ENCODE data around the gene PDE4D.
"Not testable (repeated sequence)": the region's sequence is repeated elsewhere in the genome, so short reads cannot be mapped to it uniquely, and the experiment has no call there.

The PDE4D gene

GRCh38 chr5:59682542-59682941 is 211.0 kb downstream of the PDE4D start:
- H3K9ac ChIP-seq (ENCODE audit: low read depth, low read length), result no peak overlapping the region
- no peak overlapping the region for H3K4me3 ChIP-seq (ENCODE audit: low read depth, low read length)
- H3K36me3 ChIP-seq (ENCODE audit: control insufficient read depth, insufficient read depth, low read length), result no peaks in the 10 kb centered on the region
- no peaks in the 10 kb centered on the region for H3K4me1 ChIP-seq (ENCODE audit: control insufficient read depth, insufficient read depth, low read length)
- no peaks in the 10 kb centered on the region for H3K27me3 ChIP-seq (ENCODE audit: control insufficient read depth, insufficient read depth, low read length)
- H3K9me3 ChIP-seq (ENCODE audit: control insufficient read depth, insufficient read depth, low read length), result no peaks in the 10 kb centered on the region

- no peaks in the 10 kb centered on the region for H3K36me3 ChIP-seq (ENCODE audit: control insufficient read depth, insufficient read depth, low read length)
- no peak overlapping the region for H3K4me3 ChIP-seq (ENCODE audit: low read depth, low read length)
- H3K27me3 ChIP-seq (ENCODE audit: control insufficient read depth, insufficient read depth, low read length), result no peaks in the 10 kb centered on the region
- H3K9me3 ChIP-seq (ENCODE audit: control insufficient read depth, insufficient read depth, low read length), result no peaks in the 10 kb centered on the region
- no peaks in the 10 kb centered on the region for H3K4me1 ChIP-seq (ENCODE audit: control insufficient read depth, insufficient read depth, low read length)
- no peak overlapping the region for H3K9ac ChIP-seq (ENCODE audit: low read depth, low read length)
These were observed 214.6 kb downstream of the PDE4D start for GRCh38 chr5:59678943-59679342.

- H3K4me1 ChIP-seq (ENCODE audit: control insufficient read depth, insufficient read depth, low read length), result no peaks in the 10 kb centered on the region
- H3K36me3 ChIP-seq (ENCODE audit: control insufficient read depth, insufficient read depth, low read length), result no peaks in the 10 kb centered on the region
- no peaks in the 10 kb centered on the region for H3K27me3 ChIP-seq (ENCODE audit: control insufficient read depth, insufficient read depth, low read length)
- H3K4me3 ChIP-seq (ENCODE audit: low read depth, low read length), result no peak overlapping the region
- no peak overlapping the region for H3K9ac ChIP-seq (ENCODE audit: low read depth, low read length)
- no peaks in the 10 kb centered on the region for H3K9me3 ChIP-seq (ENCODE audit: control insufficient read depth, insufficient read depth, low read length)
These were observed 218.8 kb downstream of the PDE4D start for GRCh38 chr5:59674763-59675162.

GRCh38 chr5:59673438-59674058 is 220.0 kb downstream of the PDE4D start:
- H3K9me3 ChIP-seq (ENCODE audit: control insufficient read depth, insufficient read depth, low read length), result no peaks in the 10 kb centered on the region
- no peak overlapping the region for H3K9ac ChIP-seq (ENCODE audit: low read depth, low read length)
- H3K4me1 ChIP-seq (ENCODE audit: control insufficient read depth, insufficient read depth, low read length), result no peaks in the 10 kb centered on the region

GRCh38 chr5:59666440-59667068 is 227.0 kb downstream of the PDE4D start:
- H3K36me3 ChIP-seq (ENCODE audit: control insufficient read depth, insufficient read depth, low read length), result no peaks in the 10 kb centered on the region
- no peak overlapping the region for H3K9ac ChIP-seq (ENCODE audit: low read depth, low read length)
- H3K4me1 ChIP-seq (ENCODE audit: control insufficient read depth, insufficient read depth, low read length), result no peaks in the 10 kb centered on the region
- no peaks in the 10 kb centered on the region for H3K9me3 ChIP-seq (ENCODE audit: control insufficient read depth, insufficient read depth, low read length)
- H3K27me3 ChIP-seq (ENCODE audit: control insufficient read depth, insufficient read depth, low read length), result no peaks in the 10 kb centered on the region
- H3K4me3 ChIP-seq (ENCODE audit: low read depth, low read length), result no peak overlapping the region

More at GRCh38 chr5:59673438-59674058, 220.0 kb downstream of the PDE4D start:
- Histone ChIP-seq H3K4me3 (ENCODE audit: low read depth, low read length) (no peak overlapping the region), H3K27me3 (ENCODE audit: control insufficient read depth, insufficient read depth, low read length) (no peaks in the 10 kb centered on the region), H3K36me3 (ENCODE audit: control insufficient read depth, insufficient read depth, low read length) (no peaks in the 10 kb centered on the region)

GRCh38 chr5:59665832-59666203 is 227.7 kb downstream of the PDE4D start:
- not testable (repeated sequence) for H3K36me3 ChIP-seq (ENCODE audit: control insufficient read depth, insufficient read depth, low read length); H3K9me3 ChIP-seq (ENCODE audit: control insufficient read depth, insufficient read depth, low read length); H3K4me3 ChIP-seq (ENCODE audit: low read depth, low read length); H3K4me1 ChIP-seq (ENCODE audit: control insufficient read depth, insufficient read depth, low read length); H3K27me3 ChIP-seq (ENCODE audit: control insufficient read depth, insufficient read depth, low read length); H3K9ac ChIP-seq (ENCODE audit: low read depth, low read length)

- H3K36me3 ChIP-seq (ENCODE audit: control insufficient read depth, insufficient read depth, low read length), result no peaks in the 10 kb centered on the region
- no peak overlapping the region for H3K9ac ChIP-seq (ENCODE audit: low read depth, low read length)
- H3K4me3 ChIP-seq (ENCODE audit: low read depth, low read length), result no peak overlapping the region
- H3K27me3 ChIP-seq (ENCODE audit: control insufficient read depth, insufficient read depth, low read length), result no peaks in the 10 kb centered on the region
- H3K9me3 ChIP-seq (ENCODE audit: control insufficient read depth, insufficient read depth, low read length), result no peaks in the 10 kb centered on the region
- H3K4me1 ChIP-seq (ENCODE audit: control insufficient read depth, insufficient read depth, low read length), result no peaks in the 10 kb centered on the region
These were observed 228.3 kb downstream of the PDE4D start for GRCh38 chr5:59665086-59665831.

GRCh38 chr5:59661954-59662615 is 231.4 kb downstream of the PDE4D start:
- Histone ChIP-seq H3K9ac (ENCODE audit: low read depth, low read length) (no peak overlapping the region), H3K27me3 (ENCODE audit: control insufficient read depth, insufficient read depth, low read length) (no peaks in the 10 kb centered on the region), H3K4me3 (ENCODE audit: low read depth, low read length) (no peak overlapping the region), H3K4me1 (ENCODE audit: control insufficient read depth, insufficient read depth, low read length) (no peaks in the 10 kb centered on the region), H3K36me3 (ENCODE audit: control insufficient read depth, insufficient read depth, low read length) (no peaks in the 10 kb centered on the region), H3K9me3 (ENCODE audit: control insufficient read depth, insufficient read depth, low read length) (no peaks in the 10 kb centered on the region)

DNA sequence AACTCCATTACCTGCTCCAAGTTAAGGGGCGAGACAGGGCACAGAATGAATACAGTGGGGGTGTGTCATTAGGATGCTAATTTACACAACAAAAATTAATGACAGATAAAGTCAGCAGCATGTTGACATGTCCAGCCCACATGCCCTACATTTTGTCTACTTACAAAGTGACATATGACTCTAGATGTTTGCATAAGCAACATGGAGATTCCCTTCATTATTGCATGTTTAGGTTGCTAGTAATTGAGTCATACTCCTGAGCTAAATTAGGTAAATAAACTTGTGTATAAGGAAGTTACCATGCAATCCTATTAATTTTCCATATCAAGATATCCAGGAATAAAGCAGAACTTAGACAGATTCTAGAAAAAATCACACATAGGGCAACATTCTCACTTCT is 232.2 kb downstream of the PDE4D start:
- no peak overlapping the region for H3K9ac ChIP-seq (ENCODE audit: low read depth, low read length)
- no peak overlapping the region for H3K4me3 ChIP-seq (ENCODE audit: low read depth, low read length)
- no peaks in the 10 kb centered on the region for H3K4me1 ChIP-seq (ENCODE audit: control insufficient read depth, insufficient read depth, low read length)
- no peaks in the 10 kb centered on the region for H3K36me3 ChIP-seq (ENCODE audit: control insufficient read depth, insufficient read depth, low read length)
- no peaks in the 10 kb centered on the region for H3K9me3 ChIP-seq (ENCODE audit: control insufficient read depth, insufficient read depth, low read length)
- no peaks in the 10 kb centered on the region for H3K27me3 ChIP-seq (ENCODE audit: control insufficient read depth, insufficient read depth, low read length)

DNA sequence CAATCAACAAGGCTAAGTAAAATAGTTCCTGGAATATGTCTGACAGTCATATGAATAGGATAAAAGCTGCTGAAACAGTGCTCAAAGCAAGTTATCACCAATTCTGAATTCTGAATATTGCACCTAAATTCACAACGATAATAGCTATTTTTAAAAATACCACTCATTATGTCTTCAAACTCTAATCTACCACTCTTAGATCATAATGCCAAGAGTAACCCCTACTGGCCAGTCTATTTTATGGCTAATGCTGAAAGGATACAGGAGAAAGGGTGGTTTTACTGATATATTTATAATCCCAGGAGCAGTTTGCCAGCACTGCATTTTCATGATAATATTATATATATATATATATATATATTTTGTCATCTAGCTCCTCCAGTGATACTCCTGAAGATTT is 232.8 kb downstream of the PDE4D start:
- no peaks in the 10 kb centered on the region for H3K9me3 ChIP-seq (ENCODE audit: control insufficient read depth, insufficient read depth, low read length)
- no peaks in the 10 kb centered on the region for H3K36me3 ChIP-seq (ENCODE audit: control insufficient read depth, insufficient read depth, low read length)
- H3K27me3 ChIP-seq (ENCODE audit: control insufficient read depth, insufficient read depth, low read length), result no peaks in the 10 kb centered on the region
- H3K4me1 ChIP-seq (ENCODE audit: control insufficient read depth, insufficient read depth, low read length), result no peaks in the 10 kb centered on the region
- H3K4me3 ChIP-seq (ENCODE audit: low read depth, low read length), result no peak overlapping the region
- H3K9ac ChIP-seq (ENCODE audit: low read depth, low read length), result no peak overlapping the region

DNA sequence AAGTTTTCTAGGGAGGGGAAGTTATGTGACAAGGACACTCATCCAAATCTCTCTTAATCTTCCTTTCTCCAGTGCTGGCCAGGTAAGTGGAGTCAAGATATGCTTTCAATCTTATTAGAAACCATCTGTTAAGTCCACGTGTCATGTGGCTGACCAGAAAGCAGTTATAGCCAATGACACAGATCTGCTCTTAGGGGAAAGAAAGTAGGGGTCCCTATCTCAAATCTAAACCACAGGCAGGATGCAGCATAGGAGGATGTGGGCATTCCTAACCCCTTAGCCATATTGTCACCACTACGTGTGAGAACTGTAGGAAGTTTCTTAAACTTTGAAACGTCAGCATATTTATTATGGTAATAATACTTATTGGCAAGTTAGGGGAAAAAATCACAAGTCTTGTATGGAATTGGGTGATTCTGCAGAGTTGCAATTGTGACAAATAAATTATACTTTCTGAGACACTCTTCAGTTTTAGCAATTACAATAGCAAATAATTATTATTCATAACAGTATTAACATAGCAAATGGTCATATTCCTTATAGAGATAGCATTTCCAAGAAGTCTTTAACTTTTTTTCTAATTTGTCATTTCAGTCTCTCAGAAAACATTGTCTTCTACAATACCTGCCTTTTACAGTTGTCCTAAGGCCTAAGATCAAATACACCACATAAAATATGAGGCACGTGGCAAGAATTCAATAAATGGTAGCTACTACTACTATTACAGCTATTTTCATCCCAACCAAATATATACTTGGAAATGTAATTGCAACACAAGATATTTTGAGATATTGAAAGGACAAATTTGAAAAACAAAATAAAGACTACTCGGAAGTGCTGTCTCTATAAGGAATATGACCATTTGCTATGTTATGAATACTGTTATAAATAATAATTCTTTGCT is 236.9 kb downstream of the PDE4D start:
- Histone ChIP-seq H3K27me3 (ENCODE audit: control insufficient read depth, insufficient read depth, low read length) (no peaks in the 10 kb centered on the region), H3K36me3 (ENCODE audit: control insufficient read depth, insufficient read depth, low read length) (no peaks in the 10 kb centered on the region), H3K4me3 (ENCODE audit: low read depth, low read length) (no peak overlapping the region), H3K9me3 (ENCODE audit: control insufficient read depth, insufficient read depth, low read length) (no peaks in the 10 kb centered on the region), H3K9ac (ENCODE audit: low read depth, low read length) (no peak overlapping the region), H3K4me1 (ENCODE audit: control insufficient read depth, insufficient read depth, low read length) (no peaks in the 10 kb centered on the region)
